CD4-positive, CD25-positive, alpha-beta regulatory T cell (primary cell): ENCODE results near the gene KLHL21. TPM values are rescaled to one million over a fixed set of nuclear protein-coding genes. Genes with fewer than 3 reads are reported as not detected.
"Not testable (repeated sequence)": the region's sequence is repeated elsewhere in the genome, so short reads cannot be mapped to it uniquely, and the experiment has no call there.

ENCODE experiments used
- ATAC-seq, 2 donors: fragments of 150-1000 bp; cut with Tn5 transposase; one replicate each; pipeline ENCODE4 v1.10.0; 2021; ENCODE audit warnings: low read depth in 2 of 2, moderate number of reproducible peaks in 2 of 2, moderate library complexity in 1 of 2
- DNase-seq, 3 donors: peaks; one replicate each; pipeline versions ENCODE4 v3.0.0 to v3.0.0-alpha.2; 2012 to 2022; ENCODE audit warnings: mixed read lengths in 1 of 3
- H3K27ac ChIP-seq: one replicate; pipeline ENCODE4 v1.7.0; 2013; ENCODE audit warnings: mild to moderate bottlenecking, low read length; ENCODE audit not compliant: insufficient read depth, poor library complexity, severe bottlenecking
- H3K27me3 ChIP-seq: one replicate; pipeline ENCODE4 v1.7.0; 2013; ENCODE audit warnings: low read length; ENCODE audit not compliant: control insufficient read depth, insufficient read depth
- H3K36me3 ChIP-seq: one replicate; pipeline ENCODE4 v1.7.0; 2013; ENCODE audit warnings: mild to moderate bottlenecking, low read length, moderate library complexity; ENCODE audit not compliant: control insufficient read depth, insufficient read depth
- H3K4me1 ChIP-seq: 2 replicates; pipeline ENCODE4 v1.7.0; 2013; ENCODE audit warnings: mild to moderate bottlenecking, low read length; ENCODE audit not compliant: insufficient read depth, control insufficient read depth, poor library complexity, severe bottlenecking
- H3K4me3 ChIP-seq: one replicate; pipeline ENCODE4 v1.7.0; 2013; ENCODE audit warnings: low read depth, mild to moderate bottlenecking, low read length, moderate library complexity
- H3K9me3 ChIP-seq, 2 experiments: 1 replicate in 1 of 2; 2 replicates in 1 of 2; pipeline ENCODE4 v1.7.0; 2013; ENCODE audit warnings: low read length in 2 of 2, mild to moderate bottlenecking in 1 of 2, moderate library complexity in 1 of 2; ENCODE audit not compliant: control insufficient read depth in 2 of 2
- H3K27ac Mint-ChIP-seq, 3 donors: one replicate each; pipeline ENCODE4 v1.8.0; 2020 to 2022; ENCODE audit warnings: mild to moderate bottlenecking in 3 of 3, mixed read lengths in 3 of 3, moderate library complexity in 2 of 3
- H3K27me3 Mint-ChIP-seq: one replicate; pipeline ENCODE4 v1.8.0; 2022; ENCODE audit warnings: mild to moderate bottlenecking, mixed read lengths
- H3K36me3 Mint-ChIP-seq: one replicate; pipeline ENCODE4 v1.8.0; 2020; ENCODE audit warnings: mixed read lengths
- H3K4me1 Mint-ChIP-seq, 4 donors: one replicate each; pipeline ENCODE4 v1.8.0; 2020 to 2022; ENCODE audit warnings: mixed read lengths in 4 of 4, mild to moderate bottlenecking in 1 of 4
- H3K4me3 Mint-ChIP-seq, 4 donors: one replicate each; pipeline ENCODE4 v1.8.0; 2020 to 2022; ENCODE audit warnings: mild to moderate bottlenecking in 4 of 4, mixed read lengths in 4 of 4, moderate library complexity in 3 of 4
- H3K9me3 Mint-ChIP-seq, 7 donors: one replicate each; pipeline ENCODE4 v1.8.0; 2020 to 2022; ENCODE audit warnings: mixed read lengths in 7 of 7, mild to moderate bottlenecking in 3 of 7, moderate library complexity in 2 of 7
- polyA plus RNA-seq, 4 donors: library from polyadenylated mRNA; unstranded; fragments of 300-500 nt; fragmentation: Illumina TruSeq; gene quantifications; one replicate each; pipeline ENCODE4 v1.2.3, GENCODE V29; 2021
- total RNA-seq: library from RNA; stranded (reverse); gene quantifications from one replicate; pipeline ENCODE4 v1.2.3, GENCODE V29; 2022

Gene KLHL21
- total and polyA plus RNA-seq, 5 donors from 2014 or later: 16.7 to 46.6 (median 29.1) TPM

DNA sequence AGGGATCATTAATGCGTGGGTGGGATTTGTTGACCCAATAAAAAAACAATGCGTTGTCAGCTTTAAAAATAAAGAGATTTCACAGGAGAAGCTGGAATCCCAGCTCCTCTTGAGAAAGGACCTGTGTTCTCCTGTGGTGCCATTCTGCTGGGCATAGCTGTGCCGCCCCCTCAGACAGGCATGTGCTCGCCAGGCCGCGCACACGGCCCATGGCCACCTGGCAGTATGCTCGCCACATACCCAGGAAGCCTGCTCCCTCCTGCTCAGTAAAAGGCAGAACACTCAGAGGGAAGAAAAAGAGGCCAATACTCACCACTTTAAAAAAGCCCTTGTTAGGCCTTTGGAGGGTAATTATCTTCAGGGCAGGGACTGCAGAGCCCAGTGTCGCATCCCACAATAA, 35.1 kb upstream of the KLHL21 start:
- no peak for ATAC-seq
- H3K4me3 Mint-ChIP-seq: no peak overlapping the region

GRCh38 chr1:6636778-6637177, 34.1 kb upstream of the KLHL21 start:
- H3K4me1 Mint-ChIP-seq, DNase-seq, H3K27ac ChIP-seq, H3K27ac Mint-ChIP-seq, H3K4me3 Mint-ChIP-seq, H3K27me3 ChIP-seq, H3K9me3 Mint-ChIP-seq, H3K4me3 ChIP-seq, H3K4me1 ChIP-seq, H3K27me3 Mint-ChIP-seq, H3K9me3 ChIP-seq, ATAC-seq: not testable (repeated sequence)
- peaks cover 32% of the 10 kb centered on the region for H3K36me3 Mint-ChIP-seq
- H3K36me3 ChIP-seq: peaks cover 55% of the 10 kb centered on the region

More for the DNA sequence above, 35.1 kb upstream of the KLHL21 start:
- Mint-ChIP-seq H3K27me3 (no peaks in the 10 kb centered on the region), H3K27ac (no peak overlapping the region), H3K36me3 (peaks cover 42% of the 10 kb centered on the region), H3K9me3 (no peaks in the 10 kb centered on the region), H3K4me1 (no peaks in the 10 kb centered on the region)
- no peaks in the 10 kb centered on the region for H3K27me3 ChIP-seq
- no peak overlapping the region for H3K4me3 ChIP-seq
- DNase-seq: no peak
- H3K4me1 ChIP-seq: no peaks in the 10 kb centered on the region
- no peak overlapping the region for H3K27ac ChIP-seq
- no peaks in the 10 kb centered on the region for H3K9me3 ChIP-seq
- peaks cover 50% of the 10 kb centered on the region for H3K36me3 ChIP-seq

- no peaks in the 10 kb centered on the region for H3K4me1 ChIP-seq
- H3K4me3 ChIP-seq: no peak overlapping the region
- ATAC-seq: no peak
- Mint-ChIP-seq H3K27ac (peak overlapping the region in 1 of 3 donors; percentile 43), H3K9me3 (no peaks in the 10 kb centered on the region), H3K27me3 (no peaks in the 10 kb centered on the region), H3K36me3 (peaks cover 29% of the 10 kb centered on the region), H3K4me1 (no peaks in the 10 kb centered on the region), H3K4me3 (peak overlapping the region in 2 of 4 donors; percentile 27 to 40)
- H3K27me3 ChIP-seq: no peaks in the 10 kb centered on the region
- H3K27ac ChIP-seq: no peak overlapping the region
- H3K36me3 ChIP-seq: peaks cover 54% of the 10 kb centered on the region
- DNase-seq: no peak
- no peaks in the 10 kb centered on the region for H3K9me3 ChIP-seq
These were observed 33.5 kb upstream of the KLHL21 start for GRCh38 chr1:6635910-6636760.

GRCh38 chr1:6635161-6635909, 32.7 kb upstream of the KLHL21 start:
- H3K36me3 Mint-ChIP-seq: peaks cover 29% of the 10 kb centered on the region
- H3K4me3 Mint-ChIP-seq: peak overlapping the region in 1 of 4 donors; percentile 27
- peaks cover 56% of the 10 kb centered on the region for H3K36me3 ChIP-seq
- no peak overlapping the region for H3K4me3 ChIP-seq
- no peaks in the 10 kb centered on the region for H3K9me3 Mint-ChIP-seq
- DNase-seq (no peak), ATAC-seq (no peak)
- no peaks in the 10 kb centered on the region for H3K4me1 Mint-ChIP-seq
- H3K27ac ChIP-seq: no peak overlapping the region
- no peaks in the 10 kb centered on the region for H3K9me3 ChIP-seq
- no peak overlapping the region for H3K27ac Mint-ChIP-seq
- no peaks in the 10 kb centered on the region for H3K27me3 ChIP-seq
- no peaks in the 10 kb centered on the region for H3K4me1 ChIP-seq
- no peaks in the 10 kb centered on the region for H3K27me3 Mint-ChIP-seq

DNA sequence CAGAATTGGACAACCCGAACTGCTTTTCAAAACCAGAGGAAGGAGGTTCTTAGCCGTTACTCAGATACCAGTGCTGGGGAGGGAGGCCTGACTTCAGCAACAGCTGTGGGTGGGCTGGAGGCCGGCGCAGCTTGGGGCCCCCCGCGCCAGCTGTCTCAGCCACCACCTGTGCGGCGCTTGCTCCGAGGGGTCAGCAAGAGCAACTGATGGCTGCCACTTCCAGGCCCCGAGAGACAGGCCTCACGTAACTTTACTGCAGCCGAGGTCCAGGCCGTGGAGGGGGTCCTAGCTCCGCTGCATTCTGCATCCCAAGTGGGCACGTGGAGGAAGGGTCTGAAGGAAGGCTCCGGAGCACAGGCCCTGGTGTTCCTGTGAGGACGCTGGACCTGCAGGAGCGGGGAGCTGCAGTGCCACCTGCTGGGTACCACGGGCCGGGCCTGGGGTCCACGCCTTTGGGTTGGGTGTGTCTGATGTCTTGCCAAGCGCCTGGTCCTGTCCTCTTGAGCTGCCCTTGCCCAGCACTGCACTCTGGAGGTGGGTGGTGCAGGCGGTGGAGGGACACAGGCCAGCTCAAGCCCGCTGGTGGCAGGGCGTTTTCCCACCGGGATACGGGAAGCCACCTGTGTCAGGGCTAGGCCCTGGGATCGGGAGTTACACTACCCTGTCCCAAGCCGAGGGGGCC, 31.8 kb upstream of the KLHL21 start:
- peaks cover 55% of the 10 kb centered on the region for H3K36me3 ChIP-seq
- H3K27me3 ChIP-seq: no peaks in the 10 kb centered on the region
- peaks cover 33% of the 10 kb centered on the region for H3K36me3 Mint-ChIP-seq
- no peak overlapping the region for H3K4me3 ChIP-seq
- ATAC-seq: peak; percentile 31 to 52
- no peaks in the 10 kb centered on the region for H3K9me3 ChIP-seq
- H3K4me3 Mint-ChIP-seq: no peak overlapping the region
- H3K4me1 Mint-ChIP-seq: peaks cover 0 to 7% (median 2%) of the 10 kb centered on the region in 4 donors
- H3K27ac Mint-ChIP-seq: peak overlapping the region in 1 of 3 donors; percentile 67
- no peaks in the 10 kb centered on the region for H3K27me3 Mint-ChIP-seq
- H3K4me1 ChIP-seq: no peaks in the 10 kb centered on the region
- peak in 2 of 3 donors; percentile 35 to 42 for DNase-seq
- no peak overlapping the region for H3K27ac ChIP-seq
- H3K9me3 Mint-ChIP-seq: no peaks in the 10 kb centered on the region

GRCh38 chr1:6632588-6633514, 30.2 kb upstream of the KLHL21 start:
- H3K4me3 ChIP-seq: no peak overlapping the region
- Mint-ChIP-seq H3K9me3 (no peaks in the 10 kb centered on the region), H3K27me3 (no peaks in the 10 kb centered on the region), H3K27ac (no peak overlapping the region), H3K4me3 (no peak overlapping the region), H3K36me3 (peaks cover 29% of the 10 kb centered on the region), H3K4me1 (peaks cover under 1 to 12% (median 6%) of the 10 kb centered on the region in 4 donors)
- peaks cover 3% of the 10 kb centered on the region for H3K4me1 ChIP-seq
- ATAC-seq (no peak), DNase-seq (no peak)
- H3K27ac ChIP-seq: no peak overlapping the region
- H3K27me3 ChIP-seq: no peaks in the 10 kb centered on the region
- H3K9me3 ChIP-seq: no peaks in the 10 kb centered on the region
- H3K36me3 ChIP-seq: peaks cover 51% of the 10 kb centered on the region

DNA sequence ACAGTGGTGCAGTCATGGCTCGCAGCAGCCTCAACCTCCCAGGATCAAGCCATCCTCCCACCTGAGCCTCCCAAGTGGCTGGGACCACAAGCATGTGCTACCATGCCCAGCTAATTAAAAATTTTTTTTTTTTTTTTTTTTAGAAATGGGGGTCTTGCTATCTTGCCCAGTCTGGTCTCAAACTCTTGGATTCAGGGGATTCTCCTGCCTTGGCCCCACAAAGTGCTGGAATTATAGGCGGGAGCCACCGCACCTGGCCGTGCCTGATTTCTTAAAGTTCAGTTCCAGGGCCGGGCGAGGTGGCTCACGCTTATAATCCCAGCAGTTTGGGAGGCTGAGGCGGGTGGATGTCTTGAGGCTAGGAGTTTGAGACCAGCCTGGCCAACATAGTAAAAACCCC, 28.4 kb upstream of the KLHL21 start:
- no peaks in the 10 kb centered on the region for H3K27me3 ChIP-seq
- H3K36me3 ChIP-seq: peaks cover 39% of the 10 kb centered on the region
- Mint-ChIP-seq H3K27me3 (no peaks in the 10 kb centered on the region), H3K4me3 (no peak overlapping the region), H3K4me1 (peaks cover 6 to 28% (median 18%) of the 10 kb centered on the region in 4 donors), H3K27ac (no peak overlapping the region), H3K9me3 (no peaks in the 10 kb centered on the region), H3K36me3 (peaks cover 25% of the 10 kb centered on the region)
- H3K4me1 ChIP-seq: peaks cover 8% of the 10 kb centered on the region
- DNase-seq (no peak), ATAC-seq (no peak)
- no peaks in the 10 kb centered on the region for H3K9me3 ChIP-seq
- H3K27ac ChIP-seq: no peak overlapping the region
- no peak overlapping the region for H3K4me3 ChIP-seq
